IMR-90 (cell line): ENCODE measurements around the gene ZNF800. TPM values are rescaled to one million over a fixed set of nuclear protein-coding genes. Genes with fewer than 3 reads are reported as not detected.

Source experiments
- ATAC-seq: fragments of 200-7000 bp; cut with Tn5 transposase; 2 replicates; pipeline ENCODE4 v1.9.1; 2020; ENCODE audit warnings: low read depth, mild to moderate bottlenecking, moderate library complexity
- BruUV-seq: library from RNA; stranded (reverse); fragments of 400-500 nt; replicated peaks from 2 replicates; lab custom pipeline; 2021; lab: Mats Ljungman, UMichigan
- CTCF ChIA-PET: fragments of 300-600 bp; formaldehyde crosslinking; extraction: SDS; loops from one replicate; lab custom pipeline; 2021; ENCODE audit warnings: antibody characterized with exemption; lab: Yijun Ruan, JAX
- POLR2A ChIA-PET: fragments of 300-600 bp; sonication (Branson Sonifier 250); formaldehyde crosslinking; loops from one replicate; lab custom pipeline; 2022; ENCODE audit warnings: antibody characterized with exemption; ENCODE audit not compliant: unreplicated experiment; lab: Charles Lee
- DNase-seq: peaks from one replicate; pipeline ENCODE4 v3.0.0; 2013
- H2AFZ ChIP-seq: replicated peaks from 2 replicates; pipeline ENCODE3; 2013; ENCODE audit warnings: low read length, mild to moderate bottlenecking; ENCODE audit not compliant: poor library complexity
- H2AK5ac ChIP-seq: 2 replicates; pipeline ENCODE4 v1.6.1; 2013; ENCODE audit warnings: low read depth, low read length, inconsistent platforms
- H2AK9ac ChIP-seq: replicated peaks from 2 replicates; pipeline ENCODE3; 2013; ENCODE audit warnings: mild to moderate bottlenecking, low read depth, low read length, moderate library complexity; ENCODE audit not compliant: poor library complexity
- H2BK120ac ChIP-seq: 2 replicates; pipeline ENCODE4 v1.6.1; 2013; ENCODE audit warnings: low read depth, low read length, inconsistent platforms
- H2BK15ac ChIP-seq: 3 replicates; pipeline ENCODE4 v1.6.1; 2013; ENCODE audit warnings: low read depth, low read length, inconsistent platforms
- H2BK20ac ChIP-seq: 2 replicates; pipeline ENCODE4 v1.6.1; 2013; ENCODE audit warnings: low read depth, mild to moderate bottlenecking, inconsistent platforms, low read length, moderate library complexity
- H2BK5ac ChIP-seq: 2 replicates; pipeline ENCODE4 v1.6.1; 2013; ENCODE audit warnings: mild to moderate bottlenecking, low read depth, low read length, inconsistent platforms; ENCODE audit not compliant: poor library complexity, severe bottlenecking
- H3K14ac ChIP-seq: replicated peaks from 2 replicates; pipeline ENCODE4 v1.6.1; 2013; ENCODE audit warnings: low read depth, low read length, inconsistent platforms
- H3K18ac ChIP-seq: 2 replicates; pipeline ENCODE4 v1.6.1; 2013; ENCODE audit warnings: low read depth, low read length, control low read depth
- H3K23ac ChIP-seq: 2 replicates; pipeline ENCODE4 v1.6.1; 2013; ENCODE audit warnings: low read depth, low read length, inconsistent platforms
- H3K27ac ChIP-seq: 2 replicates; pipeline ENCODE4 v1.5.1; 2013; ENCODE audit warnings: mild to moderate bottlenecking, control low read depth, low read length; ENCODE audit not compliant: insufficient read depth
- H3K27me3 ChIP-seq: 2 replicates; pipeline ENCODE4 v1.6.1; 2013; ENCODE audit warnings: low read length; ENCODE audit not compliant: control insufficient read depth, insufficient read depth
- H3K36me3 ChIP-seq: 2 replicates; pipeline ENCODE4 v1.6.1; 2013; ENCODE audit warnings: low read length, mixed read lengths; ENCODE audit not compliant: control insufficient read depth, insufficient read depth
- H3K4ac ChIP-seq: 2 replicates; pipeline ENCODE4 v1.6.1; 2013; ENCODE audit warnings: low read depth, low read length, inconsistent platforms
- H3K4me1 ChIP-seq: 2 replicates; pipeline ENCODE4 v1.6.1; 2013; ENCODE audit warnings: low read length, mixed read lengths; ENCODE audit not compliant: control insufficient read depth, insufficient read depth
- H3K4me2 ChIP-seq: 2 replicates; pipeline ENCODE4 v1.6.1; 2013; ENCODE audit warnings: low read depth, mild to moderate bottlenecking, control low read depth, low read length, moderate library complexity
- H3K4me3 ChIP-seq: 2 replicates; pipeline ENCODE4 v1.5.1; 2013; ENCODE audit warnings: low read depth, mild to moderate bottlenecking, control low read depth, low read length, moderate library complexity; ENCODE audit not compliant: insufficient read depth
- H3K56ac ChIP-seq: 2 replicates; pipeline ENCODE4 v1.6.1; 2013; ENCODE audit warnings: low read length, inconsistent platforms; ENCODE audit not compliant: insufficient read depth; ENCODE audit errors: extremely low read depth
- H3K79me1 ChIP-seq, 2 experiments: 2 replicates each; pipeline ENCODE4 v1.6.1; 2013; ENCODE audit warnings: low read length in 2 of 2, inconsistent platforms in 1 of 2, low read depth in 1 of 2
- H3K9ac ChIP-seq: 2 replicates; pipeline ENCODE4 v1.6.1; 2013; ENCODE audit warnings: low read depth, low read length, control low read depth
- H3K9me1 ChIP-seq: 2 replicates; pipeline ENCODE4 v1.6.1; 2013; ENCODE audit warnings: low read length, inconsistent platforms; ENCODE audit not compliant: insufficient read depth
- H3K9me3 ChIP-seq: 2 replicates; pipeline ENCODE4 v1.6.1; 2013; ENCODE audit warnings: low read length; ENCODE audit not compliant: control insufficient read depth, insufficient read depth
- H4K20me1 ChIP-seq: 2 replicates; pipeline ENCODE4 v1.6.1; 2013; ENCODE audit warnings: low read length, inconsistent platforms; ENCODE audit not compliant: insufficient read depth
- H4K5ac ChIP-seq: 2 replicates; pipeline ENCODE4 v1.6.1; 2013; ENCODE audit warnings: mild to moderate bottlenecking, low read depth, low read length, control low read depth
- H4K8ac ChIP-seq, 2 experiments: 2 replicates each; pipeline ENCODE4 v1.6.1; 2013; ENCODE audit warnings: low read depth in 2 of 2, low read length in 2 of 2, control low read depth in 1 of 2, inconsistent platforms in 1 of 2
- H4K91ac ChIP-seq: 2 replicates; pipeline ENCODE4 v1.6.1; 2013; ENCODE audit warnings: low read depth, low read length, inconsistent platforms; ENCODE audit not compliant: insufficient read depth
- BHLHE40 ChIP-seq: fragments of 150-350 bp; IDR thresholded peaks from 2 replicates; pipeline ENCODE4 v1.6.1; 2016; ENCODE audit warnings: mild to moderate bottlenecking, low read depth, low read length
- CEBPB ChIP-seq: IDR thresholded peaks from 2 replicates; pipeline ENCODE4 v1.6.1; 2012; ENCODE audit warnings: low read depth, low read length, improper control_type of control experiment
- CHD1 ChIP-seq: IDR thresholded peaks from 2 replicates; pipeline ENCODE4 v1.6.1; 2012; ENCODE audit warnings: low read depth, low read length, improper control_type of control experiment
- CTCF ChIP-seq: conservative IDR thresholded peaks from 2 replicates; pipeline ENCODE4 v1.5.1; 2012; ENCODE audit warnings: mild to moderate bottlenecking, low read depth, low read length, improper control_type of control experiment
- ELK1 ChIP-seq: fragments of 150-350 bp; IDR thresholded peaks from 2 replicates; pipeline ENCODE4 v1.6.1; 2016; ENCODE audit warnings: low read depth, mild to moderate bottlenecking, low read length, moderate library complexity, borderline replicate concordance
- FOS ChIP-seq: fragments of 150-350 bp; IDR thresholded peaks from 2 replicates; pipeline ENCODE4 v1.6.1; 2016; ENCODE audit warnings: low read depth, low read length
- MAFK ChIP-seq: IDR thresholded peaks from 2 replicates; pipeline ENCODE4 v1.6.1; 2012; ENCODE audit warnings: low read depth, low read length, improper control_type of control experiment
- MAZ ChIP-seq: IDR thresholded peaks from 2 replicates; pipeline ENCODE4 v1.6.1; 2012; ENCODE audit warnings: low read depth, mild to moderate bottlenecking, low read length, improper control_type of control experiment, moderate library complexity, borderline replicate concordance
- MXI1 ChIP-seq: IDR thresholded peaks from 2 replicates; pipeline ENCODE4 v1.6.1; 2012; ENCODE audit warnings: low read depth, mild to moderate bottlenecking, low read length, moderate library complexity, borderline replicate concordance
- NFE2L2 ChIP-seq: fragments of 150-350 bp; IDR thresholded peaks from 2 replicates; pipeline ENCODE4 v1.6.1; 2016; ENCODE audit warnings: low read depth, mild to moderate bottlenecking, low read length
- POLR2A ChIP-seq: IDR thresholded peaks from 2 replicates; pipeline ENCODE4 v1.6.1; 2012; ENCODE audit warnings: mild to moderate bottlenecking, low read depth, low read length
- RAD21 ChIP-seq: IDR thresholded peaks from 2 replicates; pipeline ENCODE4 v1.6.1; 2012; ENCODE audit warnings: low read length, improper control_type of control experiment
- RCOR1 ChIP-seq: IDR thresholded peaks from 2 replicates; pipeline ENCODE4 v1.6.1; 2012; ENCODE audit warnings: mild to moderate bottlenecking, low read length, improper control_type of control experiment; ENCODE audit not compliant: insufficient replicate concordance
- RFX5 ChIP-seq: IDR thresholded peaks from 2 replicates; pipeline ENCODE4 v1.8.0; 2012; ENCODE audit warnings: low read depth, mild to moderate bottlenecking, low read length, moderate library complexity
- SMC3 ChIP-seq: fragments of 150-350 bp; IDR thresholded peaks from 2 replicates; pipeline ENCODE4 v1.6.1; 2016; ENCODE audit warnings: low read depth, mild to moderate bottlenecking, antibody characterized with exemption, low read length, moderate library complexity
- USF2 ChIP-seq: fragments of 150-350 bp; IDR thresholded peaks from 2 replicates; pipeline ENCODE4 v1.6.1; 2017; ENCODE audit warnings: mild to moderate bottlenecking, antibody characterized with exemption, low read length, low read depth
- WGBS, 2 experiments: methylation state at CpG; one replicate each; pipeline versions ENCODE4 v1.1.5 to v1.1.7; 2013; ENCODE audit warnings: missing lambda C conversion rate in 2 of 2; ENCODE audit not compliant: insufficient read length in 1 of 2; ENCODE audit errors: extremely low coverage in 2 of 2; 5-methylcytosine and 5-hydroxymethylcytosine counted together
- dilution Hi-C: fragments of 300-500 bp; cut with HindIII; formaldehyde crosslinking; loops from one replicate; pipeline ENCODE4 v1.14.3; 2018; ENCODE audit warnings: low sequenced_read_pairs; ENCODE audit not compliant: unreplicated experiment
- in situ Hi-C: fragments of 300-500 bp; cut with MboI; formaldehyde crosslinking; loops from 3 replicates; pipeline ENCODE4 v1.14.3; 2019; ENCODE audit warnings: low sequenced_read_pairs, inconsistent platforms, mixed read lengths
- intact Hi-C: fragments of 100-400 bp; cut with micrococcal nuclease; formaldehyde crosslinking; loops from 2 replicates; pipeline ENCODE4 v1.10.0; 2022
- polyA plus RNA-seq, 3 experiments: library from polyadenylated mRNA; depleted of rRNA; stranded (reverse); fragments of >200 nt; gene quantifications; 2 replicates each; pipeline ENCODE4 v1.2.3, GENCODE V29; 2012; ENCODE audit warnings: low replicate concordance in 1 of 3
- total RNA-seq: library from RNA; depleted of rRNA; stranded (reverse); fragments of >200 nt; gene quantifications from 2 replicates; pipeline ENCODE4 v1.2.3, GENCODE V29; 2012

The ZNF800 gene
- total and polyA plus RNA-seq, 2 of the 4 experiments (the other 2 are of a cell fraction): 6.9 to 13.1 TPM

- Histone ChIP-seq H3K79me1 (no peaks in the 10 kb centered on the region), H2AFZ (no peak overlapping the region), H3K36me3 (no peaks in the 10 kb centered on the region), H2BK15ac (no peak overlapping the region), H4K91ac (no peak overlapping the region), H2BK20ac (no peak overlapping the region), H3K4ac (no peak overlapping the region), H4K20me1 (no peaks in the 10 kb centered on the region), H4K5ac (no peak overlapping the region), H3K4me3 (no peak overlapping the region), H3K23ac (no peak overlapping the region), H3K14ac (no peak overlapping the region), H2BK120ac (no peak overlapping the region), H2BK5ac (no peak overlapping the region), H2AK5ac (no peak overlapping the region), H3K18ac (no peak overlapping the region), H3K9ac (no peak overlapping the region), H3K9me1 (no peaks in the 10 kb centered on the region; the same call in 1 of the 2 replicates), H2AK9ac (no peak overlapping the region), H3K4me2 (no peak overlapping the region), H3K9me3 (no peaks in the 10 kb centered on the region), H3K56ac (no peak overlapping the region), H3K4me1 (no peaks in the 10 kb centered on the region), H4K8ac (no peak overlapping the region), H3K27me3 (peaks cover 2% of the 10 kb centered on the region; the same call in 1 of the 2 replicates), H3K27ac (no peak overlapping the region)
- DNase-seq (no peak), ATAC-seq (no peak)
- WGBS, 2 experiments: no CpG with 5 or more reads among the region's 4 CpGs
- BruUV-seq: no TSS peak
- intact Hi-C loops (no loop called here), in situ Hi-C loops (no loop called here), dilution Hi-C loops (no loop called here)
- ChIA-PET POLR2A (no interaction called here), CTCF (no interaction called here)
- no peak for TF ChIP-seq MAFK
- no peak for TF ChIP-seq FOS
- no peak for TF ChIP-seq USF2
- TF ChIP-seq RAD21: no peak
- no peak for TF ChIP-seq CTCF
- no peak for TF ChIP-seq CEBPB
- no peak for TF ChIP-seq BHLHE40
- no peak for TF ChIP-seq ELK1
- no peak for TF ChIP-seq NFE2L2
- TF ChIP-seq SMC3: no peak
- TF ChIP-seq CHD1: no peak
- no peak for TF ChIP-seq MAZ
- no peak for TF ChIP-seq RFX5
- no peak for TF ChIP-seq POLR2A
- no peak for TF ChIP-seq RCOR1
- no peak for TF ChIP-seq MXI1
These were observed 22.7 kb upstream of the ZNF800 start for GRCh38 chr7:127415060-127415742.
